ENCODE data around the gene TSEN54. TPM values are rescaled to one million over a fixed set of nuclear protein-coding genes. Genes with fewer than 3 reads are reported as not detected.

Gene TSEN54
- total RNA-seq, 1 experiment from 2014 or later: 44.5 TPM

DNA sequence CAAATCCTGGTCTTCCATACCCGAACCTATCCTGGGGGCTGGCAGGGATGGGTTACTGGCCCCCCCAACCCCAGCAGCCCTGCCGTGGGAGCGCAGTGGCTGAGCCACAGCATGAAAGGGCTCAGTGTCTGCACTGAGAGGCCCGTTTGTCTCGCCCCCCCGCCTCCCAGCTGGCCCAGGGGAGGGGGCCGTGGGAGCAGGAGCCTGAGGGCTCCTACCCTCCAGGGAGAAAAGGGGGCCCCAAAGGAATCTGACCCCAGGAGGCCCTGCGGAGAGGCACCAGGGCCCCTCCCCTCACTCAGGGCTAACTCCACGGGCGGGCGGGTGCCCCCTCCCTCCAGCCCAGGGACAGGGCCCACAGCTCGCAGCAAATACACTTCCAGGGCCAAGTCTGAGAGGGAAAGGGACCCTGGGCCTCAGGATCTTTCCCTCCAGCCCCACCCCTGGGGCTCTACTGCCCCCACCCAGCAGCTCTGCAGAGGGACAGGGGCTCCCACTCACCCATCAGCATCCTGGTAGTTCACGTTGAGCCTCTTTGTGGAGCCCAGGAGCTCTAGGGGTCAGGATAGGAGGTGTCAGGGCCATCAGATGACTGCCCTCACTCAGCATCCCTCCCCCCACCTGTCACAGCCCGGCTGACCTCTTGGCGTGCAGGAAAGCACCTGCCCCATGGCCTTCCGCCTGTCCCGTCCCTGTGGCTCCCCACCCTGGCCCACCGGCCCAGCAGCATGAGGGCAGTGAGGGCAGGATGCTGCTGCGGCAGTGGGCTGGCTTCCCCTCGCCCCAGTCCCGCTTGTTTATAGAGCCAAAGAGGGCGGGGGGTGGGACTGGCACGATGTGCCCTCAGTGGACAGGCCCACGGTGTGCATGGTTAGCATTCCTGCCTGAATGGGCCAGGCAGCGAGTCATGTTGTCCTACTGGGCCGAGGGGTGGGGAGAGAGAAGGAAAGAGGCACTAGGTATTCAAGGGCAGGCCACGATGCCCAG lies 8.3 kb upstream of the TSEN54 start:
- no peak overlapping the region for H3K14ac ChIP-seq (ENCODE audit: insufficient read depth, low read length)
- H3K36me3 Mint-ChIP-seq (ENCODE audit: insufficient read depth in 1 of 3, low read depth in 3 of 3): peaks cover 0 to 44% (median 28%) of the 10 kb centered on the region in 3 experiments; a peak in 5 of 7 replicates
- TF ChIP-seq, protein P1, sequence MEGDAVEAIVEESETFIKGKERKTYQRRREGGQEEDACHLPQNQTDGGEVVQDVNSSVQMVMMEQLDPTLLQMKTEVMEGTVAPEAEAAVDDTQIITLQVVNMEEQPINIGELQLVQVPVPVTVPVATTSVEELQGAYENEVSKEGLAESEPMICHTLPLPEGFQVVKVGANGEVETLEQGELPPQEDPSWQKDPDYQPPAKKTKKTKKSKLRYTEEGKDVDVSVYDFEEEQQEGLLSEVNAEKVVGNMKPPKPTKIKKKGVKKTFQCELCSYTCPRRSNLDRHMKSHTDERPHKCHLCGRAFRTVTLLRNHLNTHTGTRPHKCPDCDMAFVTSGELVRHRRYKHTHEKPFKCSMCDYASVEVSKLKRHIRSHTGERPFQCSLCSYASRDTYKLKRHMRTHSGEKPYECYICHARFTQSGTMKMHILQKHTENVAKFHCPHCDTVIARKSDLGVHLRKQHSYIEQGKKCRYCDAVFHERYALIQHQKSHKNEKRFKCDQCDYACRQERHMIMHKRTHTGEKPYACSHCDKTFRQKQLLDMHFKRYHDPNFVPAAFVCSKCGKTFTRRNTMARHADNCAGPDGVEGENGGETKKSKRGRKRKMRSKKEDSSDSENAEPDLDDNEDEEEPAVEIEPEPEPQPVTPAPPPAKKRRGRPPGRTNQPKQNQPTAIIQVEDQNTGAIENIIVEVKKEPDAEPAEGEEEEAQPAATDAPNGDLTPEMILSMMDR (conservative IDR thresholded peaks at IDR 0.05): no peak
- H3K23ac ChIP-seq (ENCODE audit: insufficient read length, low read depth, low read length): no peak overlapping the region
- peak overlapping the region in 1 of 3 experiments; percentile 92; a peak in 1 of 7 replicates for H3K27ac Mint-ChIP-seq
- H2BK12ac ChIP-seq (ENCODE audit: insufficient read length, low read depth, low read length): no peak overlapping the region
- no peaks in the 10 kb centered on the region for H3K23me2 ChIP-seq (ENCODE audit: insufficient read length, low read depth, low read length, poor library complexity, severe bottlenecking)
- no peak overlapping the region for H3T11ph ChIP-seq (ENCODE audit: low read length)
- no peaks in the 10 kb centered on the region for H3K4me1 Mint-ChIP-seq
- no CpG with 5 or more reads among the region's 27 CpGs for WGBS (ENCODE audit: extremely low coverage, insufficient read length, low lambda C conversion rate)
- no peaks in the 10 kb centered on the region for H3K79me1 ChIP-seq (ENCODE audit: insufficient read depth, low read depth, low read length, poor library complexity, severe bottlenecking)
- no peaks in the 10 kb centered on the region for H3K79me2 ChIP-seq (ENCODE audit: insufficient read depth, low read length)
- H4K20me1 ChIP-seq (ENCODE audit: control insufficient read depth, insufficient read depth, insufficient read length): no peaks in the 10 kb centered on the region
- no peak for DNase-seq
- H2AFZ ChIP-seq (ENCODE audit: low read length): no peak overlapping the region
- H3K56ac ChIP-seq (ENCODE audit: insufficient read length, low read depth, low read length): no peak overlapping the region
- no peaks in the 10 kb centered on the region for H3K9me3 Mint-ChIP-seq
- no peaks in the 10 kb centered on the region for H3K27me3 Mint-ChIP-seq (ENCODE audit: low read depth)
- H3K9me3 ChIP-seq (ENCODE audit: control insufficient read depth, low read depth, low read length): no peaks in the 10 kb centered on the region
- no peaks in the 10 kb centered on the region for H3K27me3 ChIP-seq (ENCODE audit: insufficient read depth, low read length)
- no peak overlapping the region for H3K4ac ChIP-seq (ENCODE audit: low read depth, low read length)
- H3K18ac ChIP-seq (ENCODE audit: insufficient read length, low read depth, low read length): no peak overlapping the region
- no peak overlapping the region for H2BK120ac ChIP-seq (ENCODE audit: low read depth, low read length, poor library complexity, severe bottlenecking)
- H2BK20ac ChIP-seq (ENCODE audit: low read depth, low read length, poor library complexity, severe bottlenecking): no peak overlapping the region
- H2AK5ac ChIP-seq (ENCODE audit: insufficient read length, low read length): no peak overlapping the region
- H3K4me2 ChIP-seq (ENCODE audit: insufficient read depth, insufficient read length, low read length): no peak overlapping the region
- no peak overlapping the region for H2BK15ac ChIP-seq (ENCODE audit: low read depth, low read length)
- no peaks in the 10 kb centered on the region for H3K4me1 ChIP-seq (ENCODE audit: insufficient read depth, low read length)
- H3K9ac ChIP-seq (ENCODE audit: extremely low read depth, insufficient read length, low read length): no peak overlapping the region
- no peak overlapping the region for H4K91ac ChIP-seq (ENCODE audit: insufficient read length, low read depth, low read length)
- no peak overlapping the region for H3K27ac ChIP-seq (ENCODE audit: insufficient read length, low read depth, low read length)
- H4K8ac ChIP-seq (replicated peaks; ENCODE audit: insufficient read length, low read depth, low read length): no peak overlapping the region
- no peak overlapping the region for H2BK5ac ChIP-seq (ENCODE audit: insufficient read length, low read length)
- H4K5ac ChIP-seq (ENCODE audit: insufficient read length, low read depth, low read length): no peak overlapping the region
- no peak overlapping the region for H3K4me3 Mint-ChIP-seq

All from H9 (cell line).